ENCODE measurements around the gene ITM2C. TPM values are rescaled to one million over a fixed set of nuclear protein-coding genes. Genes with fewer than 3 reads are reported as not detected.

The ITM2C gene
- total and polyA plus RNA-seq, 2 experiments from 2014 or later = 241 to 367 TPM

DNA sequence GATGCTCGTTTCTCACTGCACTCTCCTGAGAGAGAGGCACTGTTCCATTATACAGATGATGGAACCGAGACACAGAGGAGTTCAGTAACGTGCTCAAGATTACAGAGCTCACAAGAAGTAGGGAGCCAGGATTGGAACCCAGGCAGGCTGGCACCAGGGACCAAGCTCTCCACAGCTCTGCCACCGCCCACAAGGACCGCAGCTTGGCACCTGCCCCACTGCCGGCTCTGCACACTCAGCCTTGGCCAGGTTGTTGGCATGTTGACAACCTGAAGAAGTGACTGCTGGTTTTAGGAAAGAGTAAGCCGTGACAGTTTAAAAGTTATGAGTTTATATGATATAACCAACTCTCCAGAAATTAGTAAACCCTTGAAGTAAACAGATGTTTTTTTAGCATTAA, 48.0 kb upstream of the ITM2C start (continued):
- TF ChIP-seq, protein P1, sequence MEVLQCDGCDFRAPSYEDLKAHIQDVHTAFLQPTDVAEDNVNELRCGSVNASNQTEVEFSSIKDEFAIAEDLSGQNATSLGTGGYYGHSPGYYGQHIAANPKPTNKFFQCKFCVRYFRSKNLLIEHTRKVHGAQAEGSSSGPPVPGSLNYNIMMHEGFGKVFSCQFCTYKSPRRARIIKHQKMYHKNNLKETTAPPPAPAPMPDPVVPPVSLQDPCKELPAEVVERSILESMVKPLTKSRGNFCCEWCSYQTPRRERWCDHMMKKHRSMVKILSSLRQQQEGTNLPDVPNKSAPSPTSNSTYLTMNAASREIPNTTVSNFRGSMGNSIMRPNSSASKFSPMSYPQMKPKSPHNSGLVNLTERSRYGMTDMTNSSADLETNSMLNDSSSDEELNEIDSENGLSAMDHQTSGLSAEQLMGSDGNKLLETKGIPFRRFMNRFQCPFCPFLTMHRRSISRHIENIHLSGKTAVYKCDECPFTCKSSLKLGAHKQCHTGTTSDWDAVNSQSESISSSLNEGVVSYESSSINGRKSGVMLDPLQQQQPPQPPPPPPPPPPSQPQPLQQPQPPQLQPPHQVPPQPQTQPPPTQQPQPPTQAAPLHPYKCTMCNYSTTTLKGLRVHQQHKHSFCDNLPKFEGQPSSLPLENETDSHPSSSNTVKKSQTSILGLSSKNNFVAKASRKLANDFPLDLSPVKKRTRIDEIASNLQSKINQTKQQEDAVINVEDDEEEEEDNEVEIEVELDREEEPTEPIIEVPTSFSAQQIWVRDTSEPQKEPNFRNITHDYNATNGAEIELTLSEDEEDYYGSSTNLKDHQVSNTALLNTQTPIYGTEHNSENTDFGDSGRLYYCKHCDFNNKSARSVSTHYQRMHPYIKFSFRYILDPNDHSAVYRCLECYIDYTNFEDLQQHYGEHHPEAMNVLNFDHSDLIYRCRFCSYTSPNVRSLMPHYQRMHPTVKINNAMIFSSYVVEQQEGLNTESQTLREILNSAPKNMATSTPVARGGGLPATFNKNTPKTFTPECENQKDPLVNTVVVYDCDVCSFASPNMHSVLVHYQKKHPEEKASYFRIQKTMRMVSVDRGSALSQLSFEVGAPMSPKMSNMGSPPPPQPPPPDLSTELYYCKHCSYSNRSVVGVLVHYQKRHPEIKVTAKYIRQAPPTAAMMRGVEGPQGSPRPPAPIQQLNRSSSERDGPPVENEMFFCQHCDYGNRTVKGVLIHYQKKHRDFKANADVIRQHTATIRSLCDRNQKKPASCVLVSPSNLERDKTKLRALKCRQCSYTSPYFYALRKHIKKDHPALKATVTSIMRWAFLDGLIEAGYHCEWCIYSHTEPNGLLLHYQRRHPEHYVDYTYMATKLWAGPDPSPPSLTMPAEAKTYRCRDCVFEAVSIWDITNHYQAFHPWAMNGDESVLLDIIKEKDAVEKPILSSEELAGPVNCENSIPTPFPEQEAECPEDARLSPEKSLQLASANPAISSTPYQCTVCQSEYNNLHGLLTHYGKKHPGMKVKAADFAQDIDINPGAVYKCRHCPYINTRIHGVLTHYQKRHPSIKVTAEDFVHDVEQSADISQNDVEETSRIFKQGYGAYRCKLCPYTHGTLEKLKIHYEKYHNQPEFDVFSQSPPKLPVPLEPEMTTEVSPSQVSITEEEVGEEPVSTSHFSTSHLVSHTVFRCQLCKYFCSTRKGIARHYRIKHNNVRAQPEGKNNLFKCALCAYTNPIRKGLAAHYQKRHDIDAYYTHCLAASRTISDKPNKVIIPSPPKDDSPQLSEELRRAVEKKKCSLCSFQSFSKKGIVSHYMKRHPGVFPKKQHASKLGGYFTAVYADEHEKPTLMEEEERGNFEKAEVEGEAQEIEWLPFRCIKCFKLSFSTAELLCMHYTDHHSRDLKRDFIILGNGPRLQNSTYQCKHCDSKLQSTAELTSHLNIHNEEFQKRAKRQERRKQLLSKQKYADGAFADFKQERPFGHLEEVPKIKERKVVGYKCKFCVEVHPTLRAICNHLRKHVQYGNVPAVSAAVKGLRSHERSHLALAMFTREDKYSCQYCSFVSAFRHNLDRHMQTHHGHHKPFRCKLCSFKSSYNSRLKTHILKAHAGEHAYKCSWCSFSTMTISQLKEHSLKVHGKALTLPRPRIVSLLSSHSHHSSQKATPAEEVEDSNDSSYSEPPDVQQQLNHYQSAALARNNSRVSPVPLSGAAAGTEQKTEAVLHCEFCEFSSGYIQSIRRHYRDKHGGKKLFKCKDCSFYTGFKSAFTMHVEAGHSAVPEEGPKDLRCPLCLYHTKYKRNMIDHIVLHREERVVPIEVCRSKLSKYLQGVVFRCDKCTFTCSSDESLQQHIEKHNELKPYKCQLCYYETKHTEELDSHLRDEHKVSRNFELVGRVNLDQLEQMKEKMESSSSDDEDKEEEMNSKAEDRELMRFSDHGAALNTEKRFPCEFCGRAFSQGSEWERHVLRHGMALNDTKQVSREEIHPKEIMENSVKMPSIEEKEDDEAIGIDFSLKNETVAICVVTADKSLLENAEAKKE (CRISPR knock-in tag; IDR thresholded peaks at IDR 0.05) = no peak
- TF ChIP-seq EZH2phosphoT487 (IDR thresholded peaks at IDR 0.05; ENCODE audit: unreplicated experiment) = no peak
- TF ChIP-seq, protein P2, sequence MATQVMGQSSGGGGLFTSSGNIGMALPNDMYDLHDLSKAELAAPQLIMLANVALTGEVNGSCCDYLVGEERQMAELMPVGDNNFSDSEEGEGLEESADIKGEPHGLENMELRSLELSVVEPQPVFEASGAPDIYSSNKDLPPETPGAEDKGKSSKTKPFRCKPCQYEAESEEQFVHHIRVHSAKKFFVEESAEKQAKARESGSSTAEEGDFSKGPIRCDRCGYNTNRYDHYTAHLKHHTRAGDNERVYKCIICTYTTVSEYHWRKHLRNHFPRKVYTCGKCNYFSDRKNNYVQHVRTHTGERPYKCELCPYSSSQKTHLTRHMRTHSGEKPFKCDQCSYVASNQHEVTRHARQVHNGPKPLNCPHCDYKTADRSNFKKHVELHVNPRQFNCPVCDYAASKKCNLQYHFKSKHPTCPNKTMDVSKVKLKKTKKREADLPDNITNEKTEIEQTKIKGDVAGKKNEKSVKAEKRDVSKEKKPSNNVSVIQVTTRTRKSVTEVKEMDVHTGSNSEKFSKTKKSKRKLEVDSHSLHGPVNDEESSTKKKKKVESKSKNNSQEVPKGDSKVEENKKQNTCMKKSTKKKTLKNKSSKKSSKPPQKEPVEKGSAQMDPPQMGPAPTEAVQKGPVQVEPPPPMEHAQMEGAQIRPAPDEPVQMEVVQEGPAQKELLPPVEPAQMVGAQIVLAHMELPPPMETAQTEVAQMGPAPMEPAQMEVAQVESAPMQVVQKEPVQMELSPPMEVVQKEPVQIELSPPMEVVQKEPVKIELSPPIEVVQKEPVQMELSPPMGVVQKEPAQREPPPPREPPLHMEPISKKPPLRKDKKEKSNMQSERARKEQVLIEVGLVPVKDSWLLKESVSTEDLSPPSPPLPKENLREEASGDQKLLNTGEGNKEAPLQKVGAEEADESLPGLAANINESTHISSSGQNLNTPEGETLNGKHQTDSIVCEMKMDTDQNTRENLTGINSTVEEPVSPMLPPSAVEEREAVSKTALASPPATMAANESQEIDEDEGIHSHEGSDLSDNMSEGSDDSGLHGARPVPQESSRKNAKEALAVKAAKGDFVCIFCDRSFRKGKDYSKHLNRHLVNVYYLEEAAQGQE (IDR thresholded peaks at IDR 0.05; ENCODE audit: unreplicated experiment) = no peak
- no peak for TF ChIP-seq ZNF114 (CRISPR knock-in tag; IDR thresholded peaks at IDR 0.05)
- TF ChIP-seq NANOG (IDR thresholded peaks at IDR 0.05; ENCODE audit: borderline replicate concordance) = no peak

DNA sequence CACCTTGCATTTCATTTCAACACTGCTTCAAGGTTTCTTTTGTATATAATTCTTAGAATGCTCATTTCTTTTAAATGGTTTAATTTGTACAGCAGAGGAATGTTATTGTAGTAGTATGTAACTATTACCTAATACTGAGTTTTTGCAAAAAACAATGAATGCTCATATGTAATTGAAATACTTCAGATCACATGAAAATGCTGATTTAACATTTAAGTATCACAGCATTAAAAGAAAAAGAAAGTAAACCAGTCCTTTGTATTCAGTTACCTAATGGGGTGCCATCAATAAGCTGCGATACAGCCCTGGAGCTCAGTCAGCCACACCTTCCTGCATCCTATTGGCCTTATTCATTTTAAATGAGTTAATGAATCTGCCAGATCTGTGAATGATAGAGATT, 45.3 kb upstream of the ITM2C start:
- Histone ChIP-seq H3K36me3 (ENCODE audit: insufficient read depth) (peaks cover 19% of the 10 kb centered on the region), H3K79me2 (replicated peaks; ENCODE audit: insufficient read depth) (no peaks in the 10 kb centered on the region), H2AFZ (no peak overlapping the region), H3K9me2 (ENCODE audit: insufficient read depth) (no peaks in the 10 kb centered on the region), H3K4me1 (ENCODE audit: insufficient read depth) (peaks cover 4% of the 10 kb centered on the region; the same call in 1 of the 2 replicates), H3K4me2 (no peak overlapping the region), H3K27ac (ENCODE audit: low read depth) (no peak overlapping the region), H3K4me3 (no peak overlapping the region), H3K27me3 (ENCODE audit: insufficient read depth) (no peaks in the 10 kb centered on the region), H4K20me1 (replicated peaks; ENCODE audit: insufficient read depth) (no peaks in the 10 kb centered on the region; the same call in 1 of the 2 replicates), H3F3A (replicated peaks; ENCODE audit: low read depth) (no peaks in the 10 kb centered on the region; the same call in 1 of the 2 replicates)
- Mint-ChIP-seq H3K9me3 (no peaks in the 10 kb centered on the region), H3K36me3 (ENCODE audit: low read depth) (peaks cover 20% of the 10 kb centered on the region), H3K27ac (no peak overlapping the region), H3K27me3 (ENCODE audit: insufficient read depth, low read depth, poor library complexity) (peaks cover under 1% of the 10 kb centered on the region), H3K4me1 (peaks cover 8% of the 10 kb centered on the region), H3K4me3 (no peak overlapping the region)
- DNase-seq (ENCODE audit: low spot score) (no peak), ATAC-seq (no peak)
- no peak for TF ChIP-seq POLR2AphosphoS5 (IDR thresholded peaks at IDR 0.05; ENCODE audit: low read depth)
- no peak for TF ChIP-seq EZH2phosphoT487 (IDR thresholded peaks at IDR 0.05; ENCODE audit: unreplicated experiment)
- TF ChIP-seq, protein P2 (IDR thresholded peaks at IDR 0.05; ENCODE audit: unreplicated experiment) = no peak
- TF ChIP-seq JUNB (IDR thresholded peaks at IDR 0.05; ENCODE audit: unreplicated experiment) = no peak
- no peak for TF ChIP-seq ZNF331 (CRISPR knock-in tag; IDR thresholded peaks at IDR 0.05; ENCODE audit: low read depth)
